T-helper 2 cell treated with Interferon-gamma antibody and Interleukin-4, amounts not matched to agents 5 μg/mL and 100 μg/mL, for 36 hours (primary cell): ENCODE data around the gene VENTX.
A peak's percentile ranks its signal among the peaks of the same experiment; 100 is the strongest.

Experiments
- DNase-seq: peaks from one replicate; pipeline ENCODE4 v3.0.0; 2021; ENCODE audit warnings: low spot score
- H3K27ac Mint-ChIP-seq: one replicate; pipeline ENCODE4 v1.8.0; 2021; ENCODE audit warnings: mild to moderate bottlenecking, mixed read lengths
- H3K27me3 Mint-ChIP-seq: one replicate; pipeline ENCODE4 v1.8.0; 2021; ENCODE audit warnings: low read depth, mixed read lengths
- H3K36me3 Mint-ChIP-seq: one replicate; pipeline ENCODE4 v1.8.0; 2021; ENCODE audit warnings: low read depth, mixed read lengths
- H3K4me1 Mint-ChIP-seq: one replicate; pipeline ENCODE4 v1.8.0; 2021; ENCODE audit warnings: low read depth, mixed read lengths
- H3K4me3 Mint-ChIP-seq: one replicate; pipeline ENCODE4 v1.8.0; 2022; ENCODE audit warnings: mild to moderate bottlenecking, moderate library complexity, mixed read lengths
- H3K9me3 Mint-ChIP-seq: one replicate; pipeline ENCODE4 v1.8.0; 2021; ENCODE audit warnings: mixed read lengths

VENTX gene

GRCh38 chr10:133277993-133278576 lies 40.4 kb downstream of the VENTX start:
- Mint-ChIP-seq H3K36me3 (peaks cover 26% of the 10 kb centered on the region), H3K27me3 (no peaks in the 10 kb centered on the region), H3K4me3 (peak overlapping the region; percentile 86), H3K27ac (peak overlapping the region; percentile 96), H3K9me3 (no peaks in the 10 kb centered on the region), H3K4me1 (peaks cover 25% of the 10 kb centered on the region)
- no peak for DNase-seq

GRCh38 chr10:133278577-133279265 lies 41.1 kb downstream of the VENTX start:
- no peaks in the 10 kb centered on the region for H3K27me3 Mint-ChIP-seq
- peak; percentile 70 for DNase-seq
- peak overlapping the region; percentile 86 for H3K4me3 Mint-ChIP-seq
- no peaks in the 10 kb centered on the region for H3K9me3 Mint-ChIP-seq
- H3K36me3 Mint-ChIP-seq = peaks cover 28% of the 10 kb centered on the region
- H3K27ac Mint-ChIP-seq = peak overlapping the region; percentile 96
- H3K4me1 Mint-ChIP-seq = peaks cover 25% of the 10 kb centered on the region

- H3K27me3 Mint-ChIP-seq = no peaks in the 10 kb centered on the region
- peaks cover 24% of the 10 kb centered on the region for H3K4me1 Mint-ChIP-seq
- H3K4me3 Mint-ChIP-seq = no peak overlapping the region
Measured at GRCh38 chr10:133279326-133280226, 41.9 kb downstream of the VENTX start.

GRCh38 chr10:133280391-133281059 lies 42.9 kb downstream of the VENTX start:
- Mint-ChIP-seq H3K4me1 (peaks cover 23% of the 10 kb centered on the region), H3K36me3 (peaks cover 35% of the 10 kb centered on the region), H3K27ac (no peak overlapping the region), H3K4me3 (no peak overlapping the region), H3K27me3 (no peaks in the 10 kb centered on the region), H3K9me3 (no peaks in the 10 kb centered on the region)
- DNase-seq = no peak

More at GRCh38 chr10:133279326-133280226, 41.9 kb downstream of the VENTX start:
- Mint-ChIP-seq H3K27ac (peak overlapping the region; percentile 45), H3K36me3 (peaks cover 29% of the 10 kb centered on the region), H3K9me3 (no peaks in the 10 kb centered on the region)
- DNase-seq = no peak

GRCh38 chr10:133281084-133281483 lies 43.4 kb downstream of the VENTX start:
- Mint-ChIP-seq H3K36me3 (peaks cover 36% of the 10 kb centered on the region), H3K4me1 (peaks cover 23% of the 10 kb centered on the region), H3K27ac (no peak overlapping the region), H3K4me3 (no peak overlapping the region), H3K27me3 (no peaks in the 10 kb centered on the region), H3K9me3 (no peaks in the 10 kb centered on the region)
- DNase-seq = no peak

- H3K27ac Mint-ChIP-seq = no peak overlapping the region
- no peaks in the 10 kb centered on the region for H3K27me3 Mint-ChIP-seq
- peaks cover 23% of the 10 kb centered on the region for H3K4me1 Mint-ChIP-seq
- peaks cover 43% of the 10 kb centered on the region for H3K36me3 Mint-ChIP-seq
- H3K4me3 Mint-ChIP-seq = no peak overlapping the region
- DNase-seq = no peak
- H3K9me3 Mint-ChIP-seq = no peaks in the 10 kb centered on the region
Measured at GRCh38 chr10:133281628-133282372, 44.1 kb downstream of the VENTX start.

- Mint-ChIP-seq H3K36me3 (peaks cover 47% of the 10 kb centered on the region), H3K27ac (no peak overlapping the region), H3K9me3 (no peaks in the 10 kb centered on the region), H3K4me3 (no peak overlapping the region), H3K27me3 (no peaks in the 10 kb centered on the region), H3K4me1 (peaks cover 19% of the 10 kb centered on the region)
- no peak for DNase-seq
Measured at GRCh38 chr10:133282846-133283390, 45.3 kb downstream of the VENTX start.

- Mint-ChIP-seq H3K27ac (no peak overlapping the region), H3K27me3 (no peaks in the 10 kb centered on the region), H3K36me3 (peaks cover 45% of the 10 kb centered on the region), H3K9me3 (no peaks in the 10 kb centered on the region), H3K4me3 (no peak overlapping the region), H3K4me1 (peaks cover 9% of the 10 kb centered on the region)
- no peak for DNase-seq
Measured at GRCh38 chr10:133283931-133284330, 46.3 kb downstream of the VENTX start.

GRCh38 chr10:133285217-133285616 lies 47.6 kb downstream of the VENTX start:
- Mint-ChIP-seq H3K36me3 (peaks cover 44% of the 10 kb centered on the region), H3K4me3 (no peak overlapping the region)

GRCh38 chr10:133286366-133286765 lies 48.7 kb downstream of the VENTX start:
- Mint-ChIP-seq H3K4me3 (no peak overlapping the region), H3K27me3 (no peaks in the 10 kb centered on the region), H3K4me1 (no peaks in the 10 kb centered on the region), H3K27ac (no peak overlapping the region), H3K9me3 (no peaks in the 10 kb centered on the region), H3K36me3 (peaks cover 49% of the 10 kb centered on the region)
- DNase-seq = no peak

More at GRCh38 chr10:133285217-133285616, 47.6 kb downstream of the VENTX start:
- Mint-ChIP-seq H3K9me3 (no peaks in the 10 kb centered on the region), H3K4me1 (no peaks in the 10 kb centered on the region), H3K27me3 (no peaks in the 10 kb centered on the region), H3K27ac (no peak overlapping the region)
- DNase-seq = no peak

GRCh38 chr10:133287832-133288500 lies 50.3 kb downstream of the VENTX start:
- no peaks in the 10 kb centered on the region for H3K9me3 Mint-ChIP-seq
- no peak overlapping the region for H3K4me3 Mint-ChIP-seq
- no peaks in the 10 kb centered on the region for H3K27me3 Mint-ChIP-seq
- H3K27ac Mint-ChIP-seq = no peak overlapping the region
- H3K36me3 Mint-ChIP-seq = peaks cover 43% of the 10 kb centered on the region
- H3K4me1 Mint-ChIP-seq = no peaks in the 10 kb centered on the region
- DNase-seq = no peak

- H3K27me3 Mint-ChIP-seq = no peaks in the 10 kb centered on the region
- H3K36me3 Mint-ChIP-seq = peaks cover 47% of the 10 kb centered on the region
- no peak overlapping the region for H3K4me3 Mint-ChIP-seq
- H3K4me1 Mint-ChIP-seq = peaks cover under 1% of the 10 kb centered on the region
- no peak overlapping the region for H3K27ac Mint-ChIP-seq
- no peak for DNase-seq
- H3K9me3 Mint-ChIP-seq = no peaks in the 10 kb centered on the region
Measured at GRCh38 chr10:133289761-133290160, 52.1 kb downstream of the VENTX start.
